Measurements from ENCODE around the gene ZDHHC12.

DNA sequence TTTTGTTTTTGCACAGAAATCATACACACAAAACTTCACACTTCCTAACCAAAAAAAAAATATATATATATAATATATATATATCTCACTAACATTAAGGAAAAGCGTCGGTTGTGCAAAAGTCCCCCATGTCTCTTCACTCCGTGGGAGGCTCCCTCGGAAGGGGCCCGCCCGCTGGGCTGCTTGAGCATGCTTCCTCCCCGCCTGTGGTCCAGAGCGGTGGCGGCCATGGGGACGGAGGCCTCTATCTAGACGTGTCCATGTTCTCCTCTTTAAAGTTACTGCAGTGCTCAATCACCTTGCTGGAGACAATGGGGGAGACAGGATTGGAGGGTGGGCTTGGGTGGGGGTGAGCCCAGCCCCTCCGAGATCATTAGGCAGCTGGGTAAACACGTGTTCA, 7.2 kb upstream of the ZDHHC12 start:
- TF ChIP-seq POLR2A (IDR thresholded peaks at IDR 0.05) (no peak), POLR2AphosphoS5 (IDR thresholded peaks at IDR 0.05) (no peak)
- TF ChIP-seq, protein P1, sequence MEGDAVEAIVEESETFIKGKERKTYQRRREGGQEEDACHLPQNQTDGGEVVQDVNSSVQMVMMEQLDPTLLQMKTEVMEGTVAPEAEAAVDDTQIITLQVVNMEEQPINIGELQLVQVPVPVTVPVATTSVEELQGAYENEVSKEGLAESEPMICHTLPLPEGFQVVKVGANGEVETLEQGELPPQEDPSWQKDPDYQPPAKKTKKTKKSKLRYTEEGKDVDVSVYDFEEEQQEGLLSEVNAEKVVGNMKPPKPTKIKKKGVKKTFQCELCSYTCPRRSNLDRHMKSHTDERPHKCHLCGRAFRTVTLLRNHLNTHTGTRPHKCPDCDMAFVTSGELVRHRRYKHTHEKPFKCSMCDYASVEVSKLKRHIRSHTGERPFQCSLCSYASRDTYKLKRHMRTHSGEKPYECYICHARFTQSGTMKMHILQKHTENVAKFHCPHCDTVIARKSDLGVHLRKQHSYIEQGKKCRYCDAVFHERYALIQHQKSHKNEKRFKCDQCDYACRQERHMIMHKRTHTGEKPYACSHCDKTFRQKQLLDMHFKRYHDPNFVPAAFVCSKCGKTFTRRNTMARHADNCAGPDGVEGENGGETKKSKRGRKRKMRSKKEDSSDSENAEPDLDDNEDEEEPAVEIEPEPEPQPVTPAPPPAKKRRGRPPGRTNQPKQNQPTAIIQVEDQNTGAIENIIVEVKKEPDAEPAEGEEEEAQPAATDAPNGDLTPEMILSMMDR (IDR thresholded peaks at IDR 0.05): no peak

Data from upper lobe of left lung (tissue), 4 donors.